ENCODE results near the gene DNTT. TPM values are rescaled to one million over a fixed set of nuclear protein-coding genes. Genes with fewer than 3 reads are reported as not detected.

Gene DNTT
- total and polyA plus RNA-seq, 2 experiments from 2014 or later = not detected

GRCh38 chr10:96264938-96265337 is 39.3 kb upstream of the DNTT start (continued):
- no peak for TF ChIP-seq ZNF462 (CRISPR knock-in tag; IDR thresholded peaks at IDR 0.05)
- no peak for TF ChIP-seq EZH2phosphoT487 (IDR thresholded peaks at IDR 0.05; ENCODE audit: unreplicated experiment)
- no peak for TF ChIP-seq EZH2 (IDR thresholded peaks at IDR 0.05; ENCODE audit: low read depth, unreplicated experiment)
- no peak for TF ChIP-seq REST (IDR thresholded peaks at IDR 0.05; ENCODE audit: unreplicated experiment)
- no peak for TF ChIP-seq NANOG (IDR thresholded peaks at IDR 0.05; ENCODE audit: borderline replicate concordance)
- TF ChIP-seq ZNF331 (CRISPR knock-in tag; IDR thresholded peaks at IDR 0.05; ENCODE audit: low read depth) = no peak
- TF ChIP-seq POLR2AphosphoS5 (IDR thresholded peaks at IDR 0.05; ENCODE audit: low read depth) = no peak

Measured in GM23338 (cell line).